Gastroesophageal sphincter (tissue), 3 donors: ENCODE measurements around the gene MYBPC1.

Experiments used
- CTCF ChIP-seq, 4 experiments: fragments of 200-600 bp in 2 of 4; fragments of 450-650 bp in 2 of 4; sonication (generic) in 1 of 4; IDR thresholded peaks; one replicate each; pipeline ENCODE4 v1.5.1; 2017 to 2019; ENCODE audit warnings: antibody characterized with exemption in 4 of 4, mild to moderate bottlenecking in 2 of 4, moderate library complexity in 2 of 4
- POLR2A ChIP-seq, 2 donors: fragments of 450-650 bp; IDR thresholded peaks; one replicate each; pipeline ENCODE4 v1.6.1; 2017; ENCODE audit warnings: antibody characterized with exemption in 2 of 2, mild to moderate bottlenecking in 2 of 2, moderate library complexity in 1 of 2
- POLR2AphosphoS5 ChIP-seq: sonication (generic); formaldehyde crosslinking; IDR thresholded peaks from one replicate; pipeline ENCODE4 v1.6.1; 2017; ENCODE audit warnings: antibody characterized with exemption

- TF ChIP-seq CTCF (IDR thresholded peaks at IDR 0.05) (no peak), POLR2AphosphoS5 (no peak), POLR2A (IDR thresholded peaks at IDR 0.05) (no peak)
Observed at GRCh38 chr12:101599311-101599710, 4.5 kb downstream of the MYBPC1 start.
